Measurements from ENCODE around the gene ZNF74.
"Not testable (repeated sequence)": the region's sequence is repeated elsewhere in the genome, so short reads cannot be mapped to it uniquely, and the experiment has no call there.

The ZNF74 gene

DNA sequence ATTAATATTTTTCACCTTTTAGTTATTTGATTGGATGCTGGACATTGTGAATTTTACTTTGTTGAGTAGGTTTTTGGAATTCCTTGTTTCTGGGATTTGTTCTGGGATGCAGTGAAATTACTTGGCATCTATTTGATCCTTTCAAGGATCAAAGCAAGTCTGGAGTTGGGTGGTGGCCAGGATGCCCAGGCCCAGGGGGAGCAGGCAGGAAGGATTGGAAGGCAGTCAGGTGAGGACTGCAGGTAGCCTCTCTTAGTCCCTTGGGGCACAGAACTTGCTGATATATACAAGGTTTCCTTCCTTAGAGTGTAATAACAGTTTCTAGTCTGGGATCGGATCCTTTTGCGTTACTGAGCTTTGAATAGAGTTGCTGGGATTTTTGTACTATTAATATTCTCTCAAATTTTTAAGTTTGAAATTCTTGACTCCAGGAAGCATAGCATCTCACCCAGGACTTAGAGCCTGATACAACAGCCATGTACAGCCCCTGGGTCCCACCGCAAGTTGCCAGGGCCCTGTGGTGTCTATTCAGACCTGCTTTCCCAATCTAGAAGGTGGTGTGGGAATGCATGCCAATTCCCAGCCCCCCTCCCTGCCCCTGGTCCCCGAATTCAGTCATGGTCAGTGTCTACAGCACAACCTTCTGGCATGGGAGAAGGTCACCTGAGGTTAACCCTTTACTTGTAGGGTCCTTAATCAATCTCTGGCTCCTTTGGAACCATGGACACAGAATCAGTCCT is 6.1 kb downstream of the ZNF74 start:
- DNase-seq (ENCODE audit: low read depth in 2 of 3, low spot score in 1 of 3): no peak

DNA sequence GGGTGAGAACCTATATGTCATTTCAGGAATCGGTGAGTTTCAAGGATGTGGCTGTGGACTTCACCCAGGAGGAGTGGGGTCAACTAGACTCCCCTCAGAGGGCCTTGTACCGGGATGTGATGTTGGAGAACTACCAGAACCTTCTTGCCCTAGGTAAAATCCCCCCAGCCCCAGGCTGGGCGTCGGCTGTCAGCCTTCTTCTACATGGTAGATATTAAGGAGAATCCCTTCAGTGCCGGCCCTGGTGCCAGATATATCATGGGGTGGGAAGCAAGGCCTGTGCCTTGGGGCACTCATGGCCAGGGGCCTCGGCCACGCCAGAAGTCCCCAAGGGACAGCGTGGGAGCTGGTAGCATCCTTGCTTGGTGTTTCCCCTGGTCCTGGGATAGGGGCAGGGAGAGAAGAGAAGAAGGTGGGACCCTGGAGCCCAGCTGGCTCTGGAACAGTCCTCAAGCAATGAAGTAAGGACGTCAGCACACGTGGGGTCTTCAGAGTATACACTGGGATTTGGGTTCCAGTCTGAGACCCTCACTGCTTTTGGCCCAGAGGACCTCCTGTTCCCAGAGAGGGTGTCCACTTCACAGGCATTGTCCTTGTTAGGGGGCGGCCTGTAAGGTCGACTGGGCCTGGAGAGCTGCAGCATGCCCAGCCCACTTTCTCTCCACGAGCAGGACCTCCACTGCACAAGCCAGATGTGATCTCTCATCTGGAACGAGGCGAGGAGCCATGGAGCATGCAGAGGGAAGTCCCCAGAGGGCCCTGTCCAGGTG is 6.8 kb downstream of the ZNF74 start:
- DNase-seq (ENCODE audit: low read depth in 2 of 3, low spot score in 1 of 3): no peak

DNA sequence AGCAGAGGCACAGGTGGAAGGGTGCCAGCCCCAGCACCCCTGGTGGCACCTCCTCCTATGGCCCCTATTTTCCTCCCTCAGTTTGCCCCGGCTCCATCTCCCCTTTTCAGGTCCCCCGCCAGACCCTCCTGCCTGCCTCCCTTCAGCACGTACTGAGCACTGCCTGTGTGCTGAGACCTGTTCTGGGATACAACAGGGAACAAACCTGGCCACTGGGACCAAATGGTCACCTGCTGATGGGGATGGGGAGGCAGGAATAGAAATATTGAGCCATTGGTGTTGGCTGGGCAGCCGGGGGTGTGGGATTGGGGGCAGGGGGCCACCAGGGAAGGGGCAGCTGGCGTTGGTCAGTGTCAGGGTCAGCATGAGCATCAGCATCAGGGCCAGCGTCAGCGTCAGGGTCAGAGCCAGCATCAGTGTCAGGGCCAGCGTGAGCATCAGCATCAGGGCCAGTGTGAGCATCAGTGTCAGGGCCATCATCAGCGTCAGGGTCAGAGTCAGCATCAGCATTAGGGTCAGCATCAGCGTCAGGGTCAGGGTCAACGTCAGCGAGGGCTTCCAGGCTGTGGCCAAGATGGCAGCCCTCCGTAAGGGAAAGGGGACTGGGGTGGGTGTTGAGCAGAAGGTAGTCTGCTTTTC is 7.5 kb downstream of the ZNF74 start:
- DNase-seq (ENCODE audit: low read depth in 2 of 3, low spot score in 1 of 3): no peak

DNA sequence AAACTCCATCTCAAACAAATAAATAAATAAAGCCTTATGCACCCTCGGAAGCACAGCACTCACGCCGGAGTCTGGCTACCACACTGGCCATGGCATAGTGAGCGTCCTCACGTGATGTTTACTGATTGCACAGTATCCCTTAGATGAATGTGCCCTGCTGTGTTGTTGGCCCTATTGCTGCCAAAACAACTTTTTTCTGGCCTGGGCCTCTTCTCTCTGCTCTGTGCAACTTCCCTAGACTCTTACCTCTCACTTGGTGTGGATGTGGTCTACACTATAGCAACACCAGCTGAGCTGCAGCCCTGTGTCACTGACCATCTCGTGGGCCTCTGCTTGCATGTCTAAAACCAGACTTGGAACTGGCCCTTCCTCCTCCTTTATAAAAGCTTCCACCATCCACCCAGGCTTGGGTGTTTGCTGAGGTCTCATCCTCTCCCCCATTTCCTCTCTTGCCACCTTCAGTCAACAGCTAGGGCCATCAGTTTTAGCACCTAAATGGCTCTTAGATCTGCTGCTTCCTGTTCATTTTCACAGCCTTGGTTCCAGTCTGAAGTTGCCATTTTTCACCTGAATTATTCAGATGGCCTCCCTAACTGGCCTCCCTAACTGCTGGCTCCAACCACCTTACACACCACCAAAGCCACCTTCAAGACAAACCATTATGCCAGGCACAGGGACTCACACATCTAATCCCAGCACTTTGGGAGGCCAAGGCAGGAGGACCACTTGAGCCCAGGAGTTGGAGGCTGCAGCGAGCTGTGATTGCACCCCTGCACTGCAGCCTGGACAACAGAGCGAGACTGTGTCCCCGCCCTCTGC is 9.2 kb downstream of the ZNF74 start:
- no peak for DNase-seq (ENCODE audit: low read depth in 2 of 3, low spot score in 1 of 3)

DNA sequence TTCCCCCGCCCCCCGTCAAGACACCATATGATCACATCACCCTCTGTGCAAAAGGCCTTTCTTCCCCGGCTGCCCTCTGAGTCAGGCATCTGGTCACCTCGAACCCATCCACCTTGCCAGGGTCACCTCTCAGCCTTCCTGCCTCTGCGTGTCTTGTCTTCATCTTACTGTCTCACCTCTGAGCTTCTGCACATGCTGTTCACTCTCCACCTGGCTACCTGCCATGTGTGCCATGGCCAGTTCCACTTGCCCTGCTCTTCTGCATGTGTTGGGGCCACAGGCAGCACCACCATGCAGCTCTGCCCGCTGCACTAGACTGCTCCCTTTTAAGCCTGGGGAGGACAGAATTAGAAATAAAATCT is 9.8 kb downstream of the ZNF74 start:
- no peak for DNase-seq (ENCODE audit: low read depth in 2 of 3, low spot score in 1 of 3)

DNA sequence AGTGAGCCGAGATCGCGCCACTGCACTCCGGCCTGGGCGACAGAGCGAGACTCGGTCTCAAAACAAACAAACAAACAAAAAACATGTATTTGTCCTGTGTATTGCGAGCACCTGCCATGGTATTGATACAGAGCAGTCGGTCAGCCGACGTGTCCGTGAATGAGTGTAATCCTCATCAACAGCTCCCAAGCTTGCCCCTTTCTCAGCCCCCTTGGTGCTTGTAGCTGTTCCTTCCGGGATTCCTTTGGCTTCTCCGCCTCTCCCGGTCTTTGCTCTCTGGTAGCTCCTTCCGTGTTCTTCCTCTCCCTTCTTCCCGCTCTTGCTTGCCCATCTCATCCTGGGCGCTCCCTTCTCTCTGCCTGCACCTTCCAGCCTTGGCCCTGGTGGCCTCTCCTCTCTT is 10.9 kb downstream of the ZNF74 start:
- DNase-seq (ENCODE audit: low read depth in 2 of 3, low spot score in 1 of 3): no peak

DNA sequence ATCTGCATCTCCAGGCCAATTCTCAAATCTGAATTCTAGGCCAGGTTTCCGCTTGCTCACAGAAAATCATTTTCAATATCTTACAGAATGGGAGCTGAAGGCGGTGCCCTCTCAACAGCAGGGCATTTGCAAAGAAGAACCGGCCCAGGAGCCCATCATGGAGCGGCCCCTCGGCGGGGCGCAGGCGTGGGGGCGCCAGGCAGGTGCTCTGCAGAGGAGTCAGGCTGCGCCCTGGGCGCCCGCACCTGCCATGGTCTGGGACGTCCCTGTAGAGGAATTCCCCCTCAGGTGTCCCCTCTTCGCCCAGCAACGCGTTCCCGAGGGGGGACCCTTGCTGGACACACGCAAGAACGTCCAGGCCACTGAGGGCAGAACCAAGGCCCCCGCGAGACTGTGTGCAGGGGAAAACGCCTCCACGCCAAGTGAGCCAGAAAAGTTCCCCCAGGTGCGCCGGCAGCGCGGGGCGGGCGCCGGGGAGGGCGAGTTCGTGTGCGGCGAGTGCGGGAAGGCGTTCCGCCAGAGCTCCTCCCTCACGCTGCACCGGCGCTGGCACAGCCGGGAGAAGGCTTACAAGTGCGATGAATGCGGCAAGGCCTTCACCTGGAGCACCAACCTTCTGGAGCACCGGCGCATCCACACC is 11.5 kb downstream of the ZNF74 start:
- DNase-seq (ENCODE audit: low read depth in 2 of 3, low spot score in 1 of 3): no peak

DNA sequence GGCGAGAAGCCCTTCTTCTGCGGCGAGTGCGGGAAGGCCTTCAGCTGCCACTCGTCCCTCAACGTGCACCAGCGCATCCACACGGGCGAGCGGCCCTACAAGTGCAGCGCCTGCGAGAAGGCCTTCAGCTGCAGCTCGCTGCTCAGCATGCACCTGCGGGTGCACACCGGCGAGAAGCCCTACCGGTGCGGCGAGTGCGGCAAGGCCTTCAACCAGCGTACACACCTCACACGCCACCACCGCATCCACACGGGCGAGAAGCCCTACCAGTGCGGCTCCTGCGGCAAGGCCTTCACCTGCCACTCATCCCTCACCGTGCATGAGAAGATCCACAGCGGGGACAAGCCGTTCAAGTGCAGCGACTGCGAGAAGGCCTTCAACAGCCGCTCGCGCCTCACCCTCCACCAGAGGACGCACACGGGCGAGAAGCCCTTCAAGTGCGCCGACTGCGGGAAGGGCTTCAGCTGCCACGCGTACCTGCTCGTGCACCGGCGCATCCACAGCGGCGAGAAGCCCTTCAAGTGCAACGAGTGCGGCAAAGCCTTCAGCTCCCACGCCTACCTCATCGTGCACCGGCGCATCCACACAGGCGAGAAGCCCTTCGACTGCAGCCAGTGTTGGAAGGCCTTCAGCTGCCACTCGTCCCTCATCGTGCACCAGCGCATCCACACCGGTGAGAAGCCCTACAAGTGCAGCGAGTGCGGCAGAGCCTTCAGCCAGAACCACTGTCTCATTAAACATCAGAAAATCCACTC is 12.2 kb downstream of the ZNF74 start:
- no peak for DNase-seq (ENCODE audit: low read depth in 2 of 3, low spot score in 1 of 3)

DNA sequence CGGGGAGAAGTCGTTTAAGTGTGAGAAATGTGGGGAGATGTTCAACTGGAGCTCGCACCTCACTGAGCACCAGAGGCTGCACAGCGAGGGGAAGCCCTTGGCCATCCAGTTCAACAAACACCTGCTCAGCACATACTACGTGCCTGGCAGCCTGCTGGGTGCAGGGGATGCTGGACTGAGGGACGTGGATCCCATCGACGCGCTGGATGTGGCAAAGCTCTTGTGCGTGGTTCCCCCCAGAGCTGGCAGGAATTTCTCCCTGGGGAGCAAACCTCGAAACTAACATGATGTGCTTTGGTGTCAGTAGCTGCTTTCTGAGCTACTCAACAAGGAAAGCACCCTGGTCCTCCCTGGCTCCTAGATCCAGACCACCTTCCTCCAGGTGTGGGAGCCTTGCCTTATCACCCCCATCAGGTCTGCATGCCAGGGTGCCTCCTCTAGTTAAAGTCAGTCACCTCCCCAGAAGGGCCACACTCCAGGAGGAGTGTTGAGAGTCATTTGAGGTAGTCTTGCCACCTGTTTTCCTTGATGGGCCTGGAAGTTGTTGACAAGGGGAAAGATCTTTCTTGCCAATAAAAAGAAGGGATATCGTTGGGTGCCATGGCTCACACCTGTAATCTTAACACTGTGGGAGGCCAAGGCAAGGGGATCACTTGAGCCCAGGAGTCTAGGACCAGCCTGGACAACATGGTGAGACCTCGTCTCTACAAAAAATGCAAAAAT is 12.9 kb downstream of the ZNF74 start:
- no peak for DNase-seq (ENCODE audit: low read depth in 2 of 3, low spot score in 1 of 3)

DNA sequence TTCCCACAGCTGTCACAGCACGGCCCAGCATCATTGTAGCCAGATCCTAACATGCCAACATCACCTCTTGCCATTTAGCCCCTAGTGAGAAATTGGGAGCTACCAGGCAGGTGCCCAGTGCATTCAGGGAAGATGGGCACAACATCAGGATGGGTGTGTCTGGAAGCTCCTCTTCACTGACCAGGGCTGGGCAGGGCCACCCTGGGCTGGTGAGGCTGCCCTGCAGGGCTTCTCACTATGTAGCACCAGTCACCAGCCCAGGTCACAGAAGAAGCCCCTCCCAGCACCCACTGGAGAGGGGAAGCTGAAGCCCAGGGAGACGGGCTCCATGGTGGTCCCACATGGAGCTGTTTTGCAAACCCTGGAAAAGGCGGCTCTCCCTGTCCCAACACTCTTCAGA is 13.9 kb downstream of the ZNF74 start:
- DNase-seq (ENCODE audit: low read depth in 2 of 3, low spot score in 1 of 3): no peak

DNA sequence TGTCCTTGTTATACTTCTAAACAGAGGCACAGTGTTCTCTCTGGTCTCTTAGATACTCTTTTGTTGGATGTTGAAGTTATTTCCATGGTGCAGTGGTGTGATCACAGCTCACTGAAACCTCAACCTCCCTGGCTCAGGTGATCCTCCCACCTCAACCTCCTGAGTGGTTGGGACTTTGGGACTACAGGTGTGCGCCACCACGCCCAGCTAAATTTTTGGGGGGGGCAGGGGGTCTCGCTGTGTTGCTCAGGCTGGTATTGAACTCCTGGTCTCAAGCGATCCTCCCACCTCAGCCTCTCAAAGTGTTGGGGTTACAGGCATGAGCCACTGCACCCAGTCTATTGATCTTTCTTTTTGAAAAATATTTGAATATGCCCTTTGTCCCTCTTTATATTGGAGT is 14.9 kb downstream of the ZNF74 start:
- no peak for DNase-seq (ENCODE audit: low read depth in 2 of 3, low spot score in 1 of 3)

DNA sequence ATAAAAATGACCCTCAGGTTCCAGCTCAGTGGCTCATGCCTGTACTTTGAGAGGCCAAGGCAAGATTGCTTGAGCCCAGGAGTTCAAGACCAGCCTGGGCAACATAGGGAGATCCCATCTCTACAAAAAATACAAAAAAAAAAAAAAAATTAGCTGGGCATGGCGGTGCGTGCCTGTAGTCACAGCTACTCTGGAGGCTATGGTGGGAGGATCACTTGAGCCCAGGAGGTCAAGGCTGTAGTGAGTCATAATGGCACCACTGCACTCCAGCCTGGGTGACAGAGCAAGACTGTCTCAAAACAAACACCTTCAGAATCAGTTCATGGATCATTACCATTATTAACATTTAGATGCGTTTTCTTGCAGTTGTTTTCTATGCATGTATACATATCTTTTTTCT is 15.4 kb downstream of the ZNF74 start:
- not testable (repeated sequence) for DNase-seq (ENCODE audit: low read depth in 2 of 3, low spot score in 1 of 3)

DNA sequence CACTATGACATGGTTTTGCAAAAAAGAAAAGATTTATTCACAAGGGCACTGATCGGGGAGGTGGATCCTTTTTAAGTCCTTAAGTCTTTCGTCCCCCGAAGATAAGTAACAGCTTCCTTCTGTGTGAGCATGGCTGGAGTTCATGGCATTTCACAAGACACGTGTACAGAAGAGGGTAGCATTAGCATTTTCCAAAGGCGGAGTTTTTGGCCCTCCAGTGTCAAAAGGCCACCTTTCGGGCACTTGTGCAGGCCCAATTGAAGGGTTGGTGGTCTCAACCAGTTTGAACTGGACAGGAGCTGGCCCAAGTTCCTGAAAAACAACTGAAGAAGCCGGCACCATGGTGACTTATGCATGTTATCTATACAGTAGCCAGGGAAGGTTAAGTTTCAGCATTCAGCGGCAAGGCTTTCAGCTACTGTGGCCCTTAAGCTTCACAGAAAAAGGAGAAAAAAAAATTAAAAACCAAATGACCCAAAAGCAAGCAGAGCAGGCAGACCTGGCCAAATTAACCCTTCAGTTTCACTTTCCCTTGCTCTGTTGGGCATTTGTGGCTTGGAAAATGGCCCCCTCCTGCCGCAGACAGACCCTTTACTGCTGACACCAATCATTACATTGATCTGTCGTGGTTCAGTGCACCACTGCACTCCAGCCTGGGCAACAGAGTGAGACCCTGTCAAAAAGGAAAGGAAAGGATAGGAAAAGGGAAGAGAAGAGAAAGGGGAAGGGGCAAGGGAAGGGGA is 18.7 kb downstream of the ZNF74 start:
- DNase-seq (ENCODE audit: low read depth in 2 of 3, low spot score in 1 of 3): no peak

DNA sequence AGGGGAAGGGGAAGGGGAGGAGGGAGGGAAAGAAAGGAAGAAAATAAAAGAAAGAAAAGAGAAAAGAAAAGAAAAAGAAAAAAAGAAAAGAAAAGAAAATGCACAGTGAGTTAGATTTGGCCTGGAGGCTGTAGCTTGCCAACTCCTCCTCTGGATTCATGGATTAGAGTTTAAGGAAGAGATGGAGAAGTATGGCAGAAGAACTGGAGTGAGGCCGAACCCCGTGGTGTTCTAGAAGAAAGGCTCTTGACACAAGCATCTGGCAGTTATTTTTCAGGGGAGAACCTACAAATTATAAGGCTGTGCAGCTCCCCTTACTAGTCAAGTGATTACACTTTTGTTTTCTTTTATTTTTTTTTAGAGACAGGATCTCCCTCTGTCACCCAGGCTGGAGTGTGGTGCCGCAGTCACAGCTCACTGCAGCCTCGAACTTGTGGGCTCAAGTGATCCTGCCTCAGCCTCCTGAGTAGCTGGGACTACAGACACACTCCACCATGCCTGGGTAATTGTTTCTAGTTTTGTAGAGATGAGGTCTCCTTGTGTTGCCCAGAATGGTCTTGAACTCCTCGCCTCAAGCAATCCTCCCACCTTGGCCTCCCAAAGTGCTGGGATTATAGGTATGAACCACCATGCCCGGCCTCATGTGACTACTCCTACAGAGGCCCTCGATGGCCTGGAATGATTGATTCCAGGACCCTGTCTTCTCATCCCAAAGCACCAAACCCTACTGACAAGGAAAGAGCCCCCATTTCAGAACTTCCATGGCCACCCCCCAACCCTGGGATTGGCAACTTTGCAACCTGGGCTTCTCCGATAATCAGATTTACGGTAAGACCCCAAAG is 19.5 kb downstream of the ZNF74 start:
- DNase-seq (ENCODE audit: low read depth in 2 of 3, low spot score in 1 of 3): no peak

DNA sequence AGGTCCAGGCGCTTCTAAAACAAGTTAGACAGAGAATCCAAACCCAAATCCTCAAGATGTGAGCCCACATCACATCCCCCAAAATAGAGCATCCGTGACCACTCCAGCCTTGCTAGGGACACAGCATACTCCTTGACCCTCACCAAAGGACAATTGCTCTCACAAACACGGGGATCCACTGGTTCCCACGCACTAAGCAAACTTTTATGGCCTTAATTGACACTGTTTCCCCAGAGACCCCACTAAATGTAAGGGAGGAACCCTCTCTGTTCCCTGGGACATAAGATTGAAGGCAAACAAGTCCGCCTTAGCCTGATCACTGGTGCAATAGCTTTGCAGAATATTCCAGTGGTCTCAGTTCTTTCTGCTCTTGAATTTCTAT is 20.1 kb downstream of the ZNF74 start:
- DNase-seq (ENCODE audit: low read depth in 2 of 3, low spot score in 1 of 3): no peak

DNA sequence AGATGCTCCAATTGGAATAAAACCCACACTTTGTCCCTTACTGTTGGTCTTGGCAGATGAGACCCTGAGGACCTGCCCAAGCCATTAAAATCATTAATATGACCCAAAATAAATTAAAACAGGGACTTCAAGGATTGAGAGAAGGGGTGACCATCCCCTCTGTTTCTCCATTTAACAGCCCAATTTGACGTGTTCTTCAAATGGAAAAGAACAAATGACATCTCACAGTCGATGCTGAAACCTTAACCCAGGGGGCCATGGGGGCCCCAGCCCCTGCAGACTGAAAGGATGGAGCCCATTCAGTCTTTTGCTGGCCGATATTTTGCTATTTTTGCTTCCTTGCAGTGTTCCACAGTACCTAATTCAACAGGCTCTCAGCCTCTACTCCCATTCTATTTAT is 20.5 kb downstream of the ZNF74 start:
- DNase-seq (ENCODE audit: low read depth in 2 of 3, low spot score in 1 of 3): no peak

DNA sequence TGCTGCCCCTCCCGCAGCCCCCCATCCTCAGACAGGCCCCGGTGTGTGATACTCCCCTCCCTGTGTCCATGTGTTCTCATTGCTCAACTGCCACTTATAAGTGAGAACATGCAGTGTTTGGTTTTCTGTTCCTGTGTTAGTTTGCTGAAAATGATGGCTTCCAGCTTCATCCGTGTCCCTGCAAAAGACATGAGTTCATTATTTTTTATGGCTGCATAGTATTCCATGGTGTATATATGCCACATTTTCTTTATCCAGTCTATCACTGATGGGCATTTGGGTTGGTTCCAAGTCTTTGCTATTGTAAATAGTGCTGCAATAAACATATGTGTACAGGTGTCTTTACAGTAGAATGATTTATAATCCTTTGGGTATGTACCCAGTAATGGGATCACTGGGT is 21.3 kb downstream of the ZNF74 start:
- not testable (repeated sequence) for DNase-seq (ENCODE audit: low read depth in 2 of 3, low spot score in 1 of 3)

DNA sequence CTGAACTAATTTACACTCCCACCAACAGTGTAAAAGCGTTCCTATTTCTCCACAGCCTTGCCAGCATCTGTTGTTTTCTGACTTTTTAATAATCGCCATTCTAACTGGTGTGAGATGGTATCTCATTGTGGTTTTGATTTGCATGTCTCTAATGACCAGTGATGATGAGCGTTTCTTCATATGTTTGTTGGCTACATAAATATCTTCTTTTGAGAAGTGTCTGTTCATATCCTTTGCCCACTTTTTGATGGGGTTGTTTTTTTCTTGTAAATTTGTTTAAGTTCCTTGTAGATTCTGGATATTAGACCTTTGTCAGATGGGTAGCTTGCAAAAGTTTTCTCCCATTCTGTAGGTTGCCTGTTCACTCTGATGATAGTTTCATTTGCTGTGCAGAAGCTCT is 21.7 kb downstream of the ZNF74 start:
- DNase-seq (ENCODE audit: low read depth in 2 of 3, low spot score in 1 of 3): not testable (repeated sequence)
